GM06990 (cell line): ENCODE measurements around the gene UST.

Experiments used
- DNase-seq: peaks from one replicate; pipeline ENCODE4 v3.0.0-alpha.2; 2011; ENCODE audit not compliant: insufficient read length; ENCODE audit errors: extremely low read depth
- H3K27me3 ChIP-seq: replicated peaks from 2 replicates; pipeline ENCODE4 v1.6.0; 2011; ENCODE audit warnings: low read length; ENCODE audit not compliant: control insufficient read depth, insufficient read depth
- H3K36me3 ChIP-seq: 2 replicates; pipeline ENCODE4 v1.5.1; 2011; ENCODE audit warnings: low read length; ENCODE audit not compliant: control insufficient read depth, insufficient read depth
- H3K4me3 ChIP-seq: replicated peaks from 2 replicates; pipeline ENCODE4 v1.5.1; 2011; ENCODE audit warnings: low read depth, mild to moderate bottlenecking, control low read depth, low read length
- TF ChIP-seq, protein P1 (sequence below): IDR thresholded peaks from 2 replicates; pipeline ENCODE4 v1.5.1; 2011; ENCODE audit warnings: low read length, control low read depth, mild to moderate bottlenecking, inconsistent platforms; ENCODE audit not compliant: insufficient read depth, poor library complexity, severe bottlenecking

Gene UST

GRCh38 chr6:149122850-149123821 is 376.3 kb downstream of the UST start:
- Histone ChIP-seq H3K27me3 (no peaks in the 10 kb centered on the region), H3K36me3 (no peaks in the 10 kb centered on the region), H3K4me3 (no peak overlapping the region)
- TF ChIP-seq, protein P1, sequence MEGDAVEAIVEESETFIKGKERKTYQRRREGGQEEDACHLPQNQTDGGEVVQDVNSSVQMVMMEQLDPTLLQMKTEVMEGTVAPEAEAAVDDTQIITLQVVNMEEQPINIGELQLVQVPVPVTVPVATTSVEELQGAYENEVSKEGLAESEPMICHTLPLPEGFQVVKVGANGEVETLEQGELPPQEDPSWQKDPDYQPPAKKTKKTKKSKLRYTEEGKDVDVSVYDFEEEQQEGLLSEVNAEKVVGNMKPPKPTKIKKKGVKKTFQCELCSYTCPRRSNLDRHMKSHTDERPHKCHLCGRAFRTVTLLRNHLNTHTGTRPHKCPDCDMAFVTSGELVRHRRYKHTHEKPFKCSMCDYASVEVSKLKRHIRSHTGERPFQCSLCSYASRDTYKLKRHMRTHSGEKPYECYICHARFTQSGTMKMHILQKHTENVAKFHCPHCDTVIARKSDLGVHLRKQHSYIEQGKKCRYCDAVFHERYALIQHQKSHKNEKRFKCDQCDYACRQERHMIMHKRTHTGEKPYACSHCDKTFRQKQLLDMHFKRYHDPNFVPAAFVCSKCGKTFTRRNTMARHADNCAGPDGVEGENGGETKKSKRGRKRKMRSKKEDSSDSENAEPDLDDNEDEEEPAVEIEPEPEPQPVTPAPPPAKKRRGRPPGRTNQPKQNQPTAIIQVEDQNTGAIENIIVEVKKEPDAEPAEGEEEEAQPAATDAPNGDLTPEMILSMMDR, result no peak
- no peak for DNase-seq

DNA sequence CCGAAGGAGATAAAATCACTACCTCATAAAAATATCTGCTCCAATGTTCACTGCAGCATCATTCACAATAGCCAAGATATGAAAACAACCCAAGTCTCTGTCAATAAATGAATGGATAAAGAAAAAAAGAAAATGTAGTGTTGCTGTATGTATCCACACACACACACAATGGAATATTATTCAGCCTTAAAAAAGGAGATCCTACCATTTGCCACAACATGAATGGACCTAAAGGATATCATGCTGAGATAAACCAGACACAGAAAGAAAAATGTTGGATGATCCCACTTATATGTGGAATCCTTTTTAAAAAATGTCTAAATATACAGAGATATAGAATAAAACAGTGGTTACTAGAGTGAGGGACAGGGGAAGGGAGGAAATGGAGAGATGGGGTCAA is 378.5 kb downstream of the UST start:
- no peak for DNase-seq
- no peaks in the 10 kb centered on the region for H3K36me3 ChIP-seq
- H3K4me3 ChIP-seq, result no peak overlapping the region
- H3K27me3 ChIP-seq, result no peaks in the 10 kb centered on the region
- TF ChIP-seq, protein P1, result no peak
